Measurements from ENCODE around the gene VPS52. TPM values are rescaled to one million over a fixed set of nuclear protein-coding genes. Genes with fewer than 3 reads are reported as not detected.

Gene VPS52
- total and polyA plus RNA-seq, 2 donors (not counting 1 experiment from before 2014, with no cell fraction given), result 44.9 to 53.2 TPM

DNA sequence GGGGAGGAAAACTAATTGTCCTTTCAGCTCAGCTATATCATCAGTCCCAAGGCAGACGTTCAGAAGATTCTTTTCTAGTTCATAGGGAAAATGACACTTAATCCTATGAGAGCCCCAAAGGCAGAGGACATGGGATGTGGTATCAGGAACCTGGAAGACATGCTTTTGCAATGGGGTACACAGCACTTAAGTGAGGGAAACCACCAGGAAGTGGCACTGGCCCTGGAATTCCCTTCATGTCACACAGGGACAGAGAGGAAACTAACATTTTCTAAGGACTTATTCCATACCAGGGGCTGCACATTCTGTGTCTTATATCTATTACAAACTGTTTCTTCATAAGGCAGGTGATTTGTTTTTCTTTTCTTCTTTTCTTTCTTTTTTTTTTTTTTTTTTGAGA lies 28.2 kb downstream of the VPS52 start:
- Histone ChIP-seq H3K9ac (ENCODE audit: insufficient read depth, low read length) (no peak overlapping the region), H4K20me1 (ENCODE audit: control insufficient read depth, extremely low read depth, insufficient read depth, low read length) (no peaks in the 10 kb centered on the region), H3K79me2 (ENCODE audit: control insufficient read depth, insufficient read depth, low read length) (no peaks in the 10 kb centered on the region), H3K27ac (ENCODE audit: insufficient read depth, low read length) (no peak overlapping the region), H3K4me3 (replicated peaks in 1 of 4; ENCODE audit: control extremely low read depth in 1 of 4, insufficient read depth in 1 of 4, low read depth in 3 of 4, low read length in 4 of 4) (no peak overlapping the region), H2AFZ (ENCODE audit: low read length) (no peak overlapping the region), H3K27me3 (ENCODE audit: control insufficient read depth, insufficient read depth, low read length) (peaks cover 6% of the 10 kb centered on the region), H3K36me3 (ENCODE audit: control insufficient read depth, insufficient read depth, low read length) (no peaks in the 10 kb centered on the region), H3K4me2 (ENCODE audit: extremely low read depth, insufficient read depth, low read length) (no peak overlapping the region), H3K4me1 (ENCODE audit: control insufficient read depth, extremely low read depth, insufficient read depth, low read length) (peaks cover 5% of the 10 kb centered on the region), H3K9me3 (ENCODE audit: control insufficient read depth, insufficient read depth, low read depth, low read length) (no peaks in the 10 kb centered on the region)
- TF ChIP-seq, protein P1, sequence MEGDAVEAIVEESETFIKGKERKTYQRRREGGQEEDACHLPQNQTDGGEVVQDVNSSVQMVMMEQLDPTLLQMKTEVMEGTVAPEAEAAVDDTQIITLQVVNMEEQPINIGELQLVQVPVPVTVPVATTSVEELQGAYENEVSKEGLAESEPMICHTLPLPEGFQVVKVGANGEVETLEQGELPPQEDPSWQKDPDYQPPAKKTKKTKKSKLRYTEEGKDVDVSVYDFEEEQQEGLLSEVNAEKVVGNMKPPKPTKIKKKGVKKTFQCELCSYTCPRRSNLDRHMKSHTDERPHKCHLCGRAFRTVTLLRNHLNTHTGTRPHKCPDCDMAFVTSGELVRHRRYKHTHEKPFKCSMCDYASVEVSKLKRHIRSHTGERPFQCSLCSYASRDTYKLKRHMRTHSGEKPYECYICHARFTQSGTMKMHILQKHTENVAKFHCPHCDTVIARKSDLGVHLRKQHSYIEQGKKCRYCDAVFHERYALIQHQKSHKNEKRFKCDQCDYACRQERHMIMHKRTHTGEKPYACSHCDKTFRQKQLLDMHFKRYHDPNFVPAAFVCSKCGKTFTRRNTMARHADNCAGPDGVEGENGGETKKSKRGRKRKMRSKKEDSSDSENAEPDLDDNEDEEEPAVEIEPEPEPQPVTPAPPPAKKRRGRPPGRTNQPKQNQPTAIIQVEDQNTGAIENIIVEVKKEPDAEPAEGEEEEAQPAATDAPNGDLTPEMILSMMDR (conservative IDR thresholded peaks at IDR 0.05 in 1 of 2, IDR thresholded peaks at IDR 0.05 in 1 of 2; ENCODE audit: low read depth in 1 of 2, low read length in 2 of 2), result no peak
- TF ChIP-seq EZH2 (IDR thresholded peaks at IDR 0.05; ENCODE audit: low read length, missing control alignments), result no peak
- no peak for DNase-seq (ENCODE audit: low read depth in 2 of 2)

DNA sequence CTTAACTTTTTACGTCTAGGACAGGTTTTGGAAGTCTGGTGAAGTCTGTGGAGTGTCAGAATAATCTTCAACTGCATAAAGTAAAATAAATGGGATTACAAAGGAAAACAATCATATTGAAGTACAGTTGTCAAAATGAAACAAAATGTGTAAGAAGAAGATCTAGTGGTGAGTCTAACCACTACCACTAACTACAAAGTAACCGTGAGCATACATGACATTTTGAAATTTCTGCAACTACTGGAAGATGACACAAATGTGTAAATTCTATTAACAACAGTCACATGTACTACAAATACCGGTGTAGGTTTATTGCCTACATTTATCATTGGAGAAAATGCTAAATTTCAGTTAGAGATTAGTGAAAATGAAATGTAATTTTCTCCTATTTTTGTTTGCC lies 29.7 kb downstream of the VPS52 start:
- Histone ChIP-seq H3K9ac (ENCODE audit: insufficient read depth, low read length) (no peak overlapping the region), H3K27me3 (ENCODE audit: control insufficient read depth, insufficient read depth, low read length) (peaks cover 6% of the 10 kb centered on the region), H3K4me1 (ENCODE audit: control insufficient read depth, extremely low read depth, insufficient read depth, low read length) (no peaks in the 10 kb centered on the region), H4K20me1 (ENCODE audit: control insufficient read depth, extremely low read depth, insufficient read depth, low read length) (no peaks in the 10 kb centered on the region), H3K4me3 (replicated peaks in 1 of 4; ENCODE audit: control extremely low read depth in 1 of 4, insufficient read depth in 1 of 4, low read depth in 3 of 4, low read length in 4 of 4) (no peak overlapping the region), H2AFZ (ENCODE audit: low read length) (no peak overlapping the region), H3K79me2 (ENCODE audit: control insufficient read depth, insufficient read depth, low read length) (no peaks in the 10 kb centered on the region), H3K36me3 (ENCODE audit: control insufficient read depth, insufficient read depth, low read length) (no peaks in the 10 kb centered on the region), H3K4me2 (ENCODE audit: extremely low read depth, insufficient read depth, low read length) (no peak overlapping the region), H3K9me3 (ENCODE audit: control insufficient read depth, insufficient read depth, low read depth, low read length) (no peaks in the 10 kb centered on the region), H3K27ac (ENCODE audit: insufficient read depth, low read length) (no peak overlapping the region)
- no peak for DNase-seq (ENCODE audit: low read depth in 2 of 2)
- TF ChIP-seq EZH2 (IDR thresholded peaks at IDR 0.05; ENCODE audit: low read length, missing control alignments), result no peak
- TF ChIP-seq, protein P1 (conservative IDR thresholded peaks at IDR 0.05 in 1 of 2, IDR thresholded peaks at IDR 0.05 in 1 of 2; ENCODE audit: low read depth in 1 of 2, low read length in 2 of 2), result no peak

DNA sequence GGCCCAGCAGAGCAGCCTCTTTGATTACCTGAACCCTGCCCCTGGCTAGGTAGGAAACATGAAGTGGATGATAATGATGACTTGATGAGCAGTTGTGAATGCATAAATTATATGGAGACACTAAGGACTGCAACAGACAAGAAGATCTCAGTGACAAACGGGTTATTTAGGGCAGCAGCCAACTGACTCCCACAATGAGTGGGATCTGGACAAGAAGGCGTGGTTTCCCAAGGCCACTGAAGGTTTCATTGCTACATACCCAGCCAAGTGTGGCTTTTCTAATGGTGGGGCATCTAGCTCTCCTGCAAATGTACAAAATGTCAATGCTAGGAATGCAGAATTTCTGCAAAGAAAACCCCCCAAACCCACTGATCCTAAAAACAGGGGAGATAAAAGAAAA lies 33.9 kb downstream of the VPS52 start:
- Histone ChIP-seq H3K36me3 (ENCODE audit: control insufficient read depth, insufficient read depth, low read length) (no peaks in the 10 kb centered on the region), H3K4me3 (replicated peaks in 1 of 4; ENCODE audit: control extremely low read depth in 1 of 4, insufficient read depth in 1 of 4, low read depth in 3 of 4, low read length in 4 of 4) (no peak overlapping the region), H3K27ac (ENCODE audit: insufficient read depth, low read length) (no peak overlapping the region), H4K20me1 (ENCODE audit: control insufficient read depth, extremely low read depth, insufficient read depth, low read length) (no peaks in the 10 kb centered on the region), H3K9me3 (ENCODE audit: control insufficient read depth, insufficient read depth, low read depth, low read length) (no peaks in the 10 kb centered on the region), H3K79me2 (ENCODE audit: control insufficient read depth, insufficient read depth, low read length) (no peaks in the 10 kb centered on the region), H2AFZ (ENCODE audit: low read length) (no peak overlapping the region), H3K4me1 (ENCODE audit: control insufficient read depth, extremely low read depth, insufficient read depth, low read length) (no peaks in the 10 kb centered on the region), H3K4me2 (ENCODE audit: extremely low read depth, insufficient read depth, low read length) (no peak overlapping the region), H3K27me3 (ENCODE audit: control insufficient read depth, insufficient read depth, low read length) (peaks cover 17% of the 10 kb centered on the region), H3K9ac (ENCODE audit: insufficient read depth, low read length) (no peak overlapping the region)
- DNase-seq (ENCODE audit: low read depth in 2 of 2), result no peak
- no peak for TF ChIP-seq EZH2 (IDR thresholded peaks at IDR 0.05; ENCODE audit: low read length, missing control alignments)
- TF ChIP-seq, protein P1 (conservative IDR thresholded peaks at IDR 0.05 in 1 of 2, IDR thresholded peaks at IDR 0.05 in 1 of 2; ENCODE audit: low read depth in 1 of 2, low read length in 2 of 2), result no peak

All from fibroblast of lung (primary cell).